ENCODE measurements around the gene HBE1.

- TF ChIP-seq EZH2phosphoT487 (IDR thresholded peaks at IDR 0.05; ENCODE audit: insufficient read depth, low read depth) (no peak), EZH2 (IDR thresholded peaks at IDR 0.05; ENCODE audit: insufficient read depth, poor library complexity, severe bottlenecking) (no peak)
These were observed 30.7 kb downstream of the HBE1 start for GRCh38 chr11:5239046-5239445.

Data from GM23248 (cell line).